Heart left ventricle (tissue), 16 donors: ENCODE measurements around the gene IRF5. TPM values are rescaled to one million over a fixed set of nuclear protein-coding genes. Genes with fewer than 3 reads are reported as not detected.

Source experiments
- ATAC-seq, 4 donors: fragments of 200-7000 bp; cut with Tn5 transposase; one replicate each; pipeline ENCODE4 v1.9.1; 2020 to 2022; ENCODE audit warnings: moderate library complexity in 4 of 4, mild to moderate bottlenecking in 3 of 4, moderate number of reproducible peaks in 1 of 4
- DNase-seq, 5 donors: peaks; one replicate each; pipeline ENCODE4 v3.0.0-alpha.2; 2020
- H3K27ac ChIP-seq, 12 donors: fragments of 200-600 bp; sonication (generic) in 4 of 12; one replicate each; pipeline versions ENCODE4 v1.5.0 to v1.8.0; 2016 to 2022; ENCODE audit warnings: mild to moderate bottlenecking in 2 of 12
- H3K27me3 ChIP-seq, 9 donors: fragments of 200-600 bp; sonication (generic) in 2 of 9; one replicate each; pipeline versions ENCODE4 v1.5.1 to v1.8.0; 2016 to 2022; ENCODE audit warnings: mild to moderate bottlenecking in 3 of 9
- H3K36me3 ChIP-seq, 9 donors: fragments of 200-600 bp; sonication (generic) in 2 of 9; one replicate each; pipeline versions ENCODE4 v1.5.0 to v1.8.0; 2018 to 2022; ENCODE audit warnings: mild to moderate bottlenecking in 2 of 9
- H3K4me1 ChIP-seq, 12 donors: fragments of 200-600 bp; sonication (generic) in 4 of 12; one replicate each; pipeline versions ENCODE4 v1.5.0 to v1.8.0; 2016 to 2022; ENCODE audit warnings: mild to moderate bottlenecking in 3 of 12
- H3K4me3 ChIP-seq, 12 donors: fragments of 200-600 bp; sonication (generic) in 4 of 12; one replicate each; pipeline versions ENCODE4 v1.5.0 to v1.8.0; 2017 to 2022; ENCODE audit warnings: mild to moderate bottlenecking in 9 of 12, moderate library complexity in 4 of 12
- H3K9me3 ChIP-seq, 12 donors: fragments of 200-600 bp; sonication (generic) in 4 of 12; one replicate each; pipeline versions ENCODE4 v1.5.0 to v1.8.0; 2016 to 2022; ENCODE audit warnings: mild to moderate bottlenecking in 1 of 12
- CTCF ChIP-seq, 12 donors: fragments of 200-600 bp; sonication (generic) in 4 of 12; IDR thresholded peaks; one replicate each; pipeline versions ENCODE4 v1.5.0 to v1.8.0; 2018 to 2022; ENCODE audit warnings: antibody characterized with exemption in 12 of 12, mild to moderate bottlenecking in 5 of 12
- POLR2A ChIP-seq, 2 donors: fragments of 450-650 bp; IDR thresholded peaks; one replicate each; pipeline ENCODE4 v1.6.1; 2017; ENCODE audit warnings: antibody characterized with exemption in 2 of 2, mild to moderate bottlenecking in 2 of 2, moderate library complexity in 2 of 2
- WGBS, 4 donors: extraction: QIAGEN DNeasy Blood & Tissue Kit in 2 of 4; methylation state at CpG; one replicate each; pipeline versions ENCODE4 v1.1.5 to v1.1.7; 2013 to 2018; 5-methylcytosine and 5-hydroxymethylcytosine counted together
- intact Hi-C, 10 donors: fragments of 100-400 bp; cut with DNase I; formaldehyde crosslinking; loops; one replicate each; pipeline versions ENCODE4 v1.11.1 to v1.14.2; 2022
- polyA plus RNA-seq, 2 donors: library from polyadenylated mRNA; stranded (reverse); fragments of 200-250 nt; gene quantifications; one replicate each; pipeline ENCODE4 v1.2.3, GENCODE V29; 2013
- total RNA-seq, 9 donors: library from RNA; depleted of rRNA in 2 of 9; stranded (reverse); fragments of >200 nt in 2 of 9; fragmentation: NEBNext Ultra II Directional in 3 of 9; extraction: Animal tissue kit (Norgen Biotek cat#: 25700) in 3 of 9; gene quantifications; one replicate each; pipeline versions ENCODE4 v1.1.0 to v1.2.4, GENCODE V29; 2016 to 2023
- donor health status: ischemic (EF 13 %, LVEDD 7.1; RV severe dilation, severe dysfunction).
- donor health status: healthy with polysubstance abuse.
- donor health status: DM: no; HTN: yes; CAD: no.
- donor health status: DM: no; HTN: no; CAD: no.
- donor health status: ischemic (EF 25% LVEDD 6.9; RV normal size, moderate dysfunction).
- donor health status: ischemic (EF 25% LVEDD 5.7; RV mildly dilated, moderate dysfunction).
- donor health status: healthy.
- donor health status: DM: yes; HTN: yes; CAD: no.
- donor health status: ischemic (EF 35%, LVEDD 5.7; RV mildly dilated, moderate dysfunction).
- donor health status: nonischemic (EF 11% LVEDD 7.7; RV severe dilation, severe dysfunction).
- donor health status: DM: yes; HTN: yes; CAD: no.
- donor health status: PGD.
- donor health status: ischemic (EF 29% LVEDD 5.4; RV normal size, mild dysfunction).
- donor health status: nonischemic (EF 23%, LVEDD 6.1; RV moderate dilation, normal function).

IRF5 gene
- total and polyA plus RNA-seq, 11 donors, result 1.2 to 15.4 (median 1.8) TPM

GRCh38 chr7:128924707-128925588, 12.8 kb upstream of the IRF5 start:
- no peak for TF ChIP-seq POLR2A (IDR thresholded peaks at IDR 0.05)
- no peak for TF ChIP-seq CTCF (IDR thresholded peaks at IDR 0.05)
- no peak overlapping the region for H3K4me3 ChIP-seq
- no peak for DNase-seq
- no peaks in the 10 kb centered on the region for H3K4me1 ChIP-seq
- no peaks in the 10 kb centered on the region for H3K36me3 ChIP-seq
- H3K9me3 ChIP-seq, result no peaks in the 10 kb centered on the region
- H3K27me3 ChIP-seq, result peaks cover 2 to 57% (median 14%) of the 10 kb centered on the region in 9 donors
- 80 to 89% (median 84%) methylated on average over 8 of the region's 8 CpGs for WGBS, 4 donors
- intact Hi-C loops, result no loop called here
- no peak for ATAC-seq
- H3K27ac ChIP-seq, result no peak overlapping the region

- Histone ChIP-seq H3K9me3 (no peaks in the 10 kb centered on the region), H3K27ac (no peak overlapping the region), H3K27me3 (peaks cover 0 to 41% (median 1%) of the 10 kb centered on the region in 9 donors), H3K36me3 (no peaks in the 10 kb centered on the region), H3K4me1 (peaks cover 0 to 9% (median 0%) of the 10 kb centered on the region in 12 donors), H3K4me3 (no peak overlapping the region)
- intact Hi-C loops, result no loop called here
- TF ChIP-seq CTCF (IDR thresholded peaks at IDR 0.05), result no peak
- TF ChIP-seq POLR2A (IDR thresholded peaks at IDR 0.05), result no peak
- DNase-seq (peak in 1 of 5 donors; percentile 9), ATAC-seq (no peak)
- WGBS, 4 donors, result 92 to 96% (median 96%) methylated on average over 5 to 8 of the region's 8 CpGs
These were observed 9.4 kb upstream of the IRF5 start for GRCh38 chr7:128928159-128928813.

GRCh38 chr7:128928882-128929788, 8.6 kb upstream of the IRF5 start:
- intact Hi-C loops, result no loop called here
- no peak for TF ChIP-seq POLR2A (IDR thresholded peaks at IDR 0.05)
- TF ChIP-seq CTCF (IDR thresholded peaks at IDR 0.05), result no peak
- no peak overlapping the region for H3K27ac ChIP-seq
- H3K27me3 ChIP-seq, result peaks cover 0 to 37% (median 0%) of the 10 kb centered on the region in 9 donors
- H3K9me3 ChIP-seq, result no peaks in the 10 kb centered on the region
- 79 to 85% (median 80%) methylated on average over 13 to 14 of the region's 14 CpGs for WGBS, 4 donors
- H3K4me3 ChIP-seq, result no peak overlapping the region
- H3K36me3 ChIP-seq, result no peaks in the 10 kb centered on the region
- DNase-seq (peak in 2 of 5 donors; percentile 10 to 15), ATAC-seq (peak in 1 of 4 donors; percentile 11)
- peaks cover 0 to 17% (median 0%) of the 10 kb centered on the region in 12 donors for H3K4me1 ChIP-seq
